HUDEP-2 (cell line): ENCODE results near the gene SLC9A7.

Experiments used
- DNase-seq, 76 experiments: peaks; one replicate each; lab custom pipeline; 2025; ENCODE audit not compliant: unreplicated experiment in 76 of 76; lab: John Stamatoyannopoulos, UW

Gene SLC9A7

GRCh38 chrX:46662188-46662958 is 96.5 kb downstream of the SLC9A7 start:
- peak in 5 of 76 experiments; percentile 0 to 25 (median 2) for DNase-seq

DNA sequence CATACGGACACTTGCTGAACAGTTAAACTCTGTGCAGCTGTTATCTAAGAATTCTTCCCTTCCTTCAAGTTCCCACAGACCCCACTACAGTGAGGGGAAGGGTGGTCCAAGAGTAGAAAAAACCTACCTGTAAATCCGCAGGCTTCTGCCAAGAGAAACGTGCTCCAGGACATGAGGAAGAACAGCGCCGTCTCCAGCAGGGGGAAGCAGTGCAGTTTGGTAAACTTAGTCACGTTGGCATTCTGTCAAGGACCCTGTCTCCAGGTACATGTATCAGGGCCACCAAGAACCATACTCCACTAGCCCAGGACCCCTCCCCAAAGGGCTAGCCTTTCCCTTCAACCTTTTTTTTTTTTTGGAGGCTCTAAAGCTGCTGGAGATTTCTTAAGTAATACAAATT is 105.4 kb downstream of the SLC9A7 start:
- peak in 3 of 76 experiments; percentile 0 for DNase-seq

DNA sequence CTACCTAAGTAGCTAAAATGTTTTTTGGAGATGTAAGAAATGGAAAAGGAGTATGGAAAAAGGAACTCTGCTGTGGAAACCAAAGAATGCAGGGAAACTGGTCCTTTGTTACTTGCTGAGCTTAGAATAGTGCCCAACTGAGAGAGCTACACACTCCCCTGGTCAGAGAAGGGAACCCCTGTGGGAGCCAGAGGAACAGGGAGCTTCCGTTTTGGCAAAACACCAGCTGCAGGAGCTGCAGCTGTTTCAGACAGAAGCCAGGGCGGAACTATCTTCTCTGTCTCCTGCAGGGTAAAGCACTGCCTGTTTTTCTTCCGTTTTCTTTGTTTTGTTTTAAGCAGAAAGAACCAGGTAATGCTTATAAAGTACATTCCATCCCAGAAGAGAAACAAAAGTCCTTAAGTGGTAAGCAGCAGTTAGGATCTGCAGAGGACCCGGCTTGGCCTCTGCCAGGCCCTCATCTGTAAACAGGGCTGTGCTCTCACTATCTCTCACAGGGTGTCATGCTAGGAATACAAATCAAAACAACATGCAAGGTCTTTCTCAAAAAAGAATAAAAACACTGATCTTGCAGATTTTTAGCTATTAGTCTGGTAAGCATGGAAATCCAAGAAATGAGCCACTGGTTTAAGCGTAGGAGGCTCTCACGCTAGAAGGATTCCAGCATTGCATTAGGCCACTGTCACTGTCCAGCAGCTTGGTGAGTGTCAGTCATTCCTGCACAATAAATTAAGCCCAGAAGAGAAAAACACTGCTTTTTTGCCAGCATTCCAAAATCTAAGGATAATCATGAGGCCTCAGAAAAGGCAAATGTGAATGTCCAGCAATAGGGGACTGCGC is 109.3 kb downstream of the SLC9A7 start:
- DNase-seq, result no peak

DNA sequence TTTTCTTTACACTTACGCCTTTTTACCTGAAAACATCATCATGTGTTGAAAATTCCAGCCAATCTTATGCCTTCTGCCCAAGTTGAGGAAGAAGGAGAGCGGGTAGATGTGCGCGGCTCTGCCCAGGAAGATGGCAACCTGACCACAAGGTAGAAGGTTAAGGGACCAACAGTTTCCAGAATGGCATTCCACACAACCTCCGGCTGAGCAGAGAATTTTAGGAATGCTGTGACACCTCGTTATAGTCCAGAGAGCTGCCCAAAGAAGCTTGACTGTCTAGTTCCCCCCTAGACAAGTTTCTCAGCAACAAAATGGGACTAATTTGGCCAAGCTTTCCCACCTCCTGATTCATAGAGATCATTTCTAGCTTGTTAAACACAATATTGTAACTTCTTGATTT is 110.3 kb downstream of the SLC9A7 start:
- DNase-seq, result no peak

- DNase-seq, result no peak
Measured at GRCh38 chrX:46647251-46647650, 111.7 kb downstream of the SLC9A7 start.

GRCh38 chrX:46645614-46646013 is 113.3 kb downstream of the SLC9A7 start:
- no peak for DNase-seq

- DNase-seq, result no peak
Measured at GRCh38 chrX:46643636-46644035, 115.3 kb downstream of the SLC9A7 start.

DNA sequence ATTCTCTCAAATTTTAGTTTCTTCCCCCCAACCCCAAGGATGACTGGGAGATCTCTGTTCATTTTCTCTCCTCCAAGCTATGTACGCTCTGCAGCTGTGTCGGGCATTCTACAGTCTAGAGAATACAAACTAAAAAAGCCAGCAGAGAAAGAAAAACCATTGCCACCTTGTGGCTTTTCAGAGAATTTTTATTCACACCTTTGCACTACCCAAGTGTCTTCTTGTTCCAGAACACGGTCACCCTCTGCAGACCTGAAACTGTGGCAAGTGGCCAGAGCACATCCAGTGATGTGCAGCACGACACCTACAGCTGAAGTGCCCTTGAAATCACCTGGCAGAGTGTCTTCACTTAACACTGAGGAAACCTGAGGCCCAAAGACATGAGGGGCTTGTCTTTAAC is 116.8 kb downstream of the SLC9A7 start:
- peak in 2 of 76 experiments; percentile 0 to 1 for DNase-seq

- peak in 9 of 76 experiments; percentile 0 to 13 (median 1) for DNase-seq
Measured at GRCh38 chrX:46637938-46638337, 121.0 kb downstream of the SLC9A7 start.

GRCh38 chrX:46636223-46636622 is 122.7 kb downstream of the SLC9A7 start:
- no peak for DNase-seq

DNA sequence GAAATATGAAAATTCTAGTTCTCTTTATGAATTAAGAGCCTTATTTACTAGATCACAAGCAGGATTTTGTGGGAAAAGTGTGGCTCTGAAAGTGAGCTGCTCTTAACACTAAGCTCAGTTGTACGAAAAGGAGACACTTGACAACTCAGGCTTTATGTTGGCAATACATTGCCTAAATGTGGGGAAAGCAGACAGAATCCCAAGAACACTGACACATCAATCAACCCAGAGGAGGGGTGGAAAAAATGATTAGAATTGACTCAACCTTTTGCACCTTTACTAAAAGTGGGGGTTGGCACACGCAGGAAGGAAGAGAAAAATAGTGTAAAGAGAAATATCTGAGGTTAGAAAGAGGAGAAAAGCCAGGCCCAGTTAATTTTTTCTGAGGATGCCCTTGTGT is 123.7 kb downstream of the SLC9A7 start:
- no peak for DNase-seq

DNA sequence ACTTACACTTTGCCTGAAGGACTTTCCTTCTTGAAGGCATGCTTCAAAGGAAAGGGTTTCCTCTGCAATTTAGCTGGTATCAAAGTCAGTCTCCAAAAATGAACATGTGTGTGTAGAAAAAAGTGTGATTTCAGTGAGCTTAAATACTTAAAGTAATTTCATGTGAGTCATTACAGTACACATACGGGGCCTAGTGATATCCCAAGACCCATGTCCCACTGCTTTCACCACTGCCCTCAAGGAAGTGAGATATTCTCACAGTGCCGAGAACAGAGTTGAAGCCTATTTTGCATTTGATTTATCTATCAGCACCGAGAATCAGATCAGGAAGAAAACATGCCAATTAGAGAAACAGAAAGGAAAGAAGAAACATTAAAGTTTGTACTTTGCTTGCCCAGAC is 124.3 kb downstream of the SLC9A7 start:
- DNase-seq, result no peak

DNA sequence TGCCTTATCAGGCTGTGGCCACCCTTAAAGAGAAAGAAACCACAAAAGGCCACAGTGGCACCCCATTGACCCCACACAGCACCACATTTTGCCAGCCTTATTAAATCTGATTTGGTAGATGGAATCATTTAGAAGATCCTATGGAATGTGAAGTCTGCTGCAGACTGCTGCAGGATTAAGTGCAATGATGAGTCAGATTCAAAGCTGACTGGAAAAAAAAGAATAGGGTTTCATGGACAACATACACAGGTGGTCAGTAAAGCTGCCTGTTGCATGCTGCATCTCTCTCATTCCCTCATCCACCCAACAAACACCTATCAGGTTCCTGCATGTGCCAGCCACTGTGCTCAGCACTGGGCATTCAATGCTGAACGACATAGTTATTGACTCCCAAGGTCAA is 128.8 kb downstream of the SLC9A7 start:
- DNase-seq, result no peak

- DNase-seq, result no peak
Measured at GRCh38 chrX:46628460-46629371, 130.2 kb downstream of the SLC9A7 start.

GRCh38 chrX:46627711-46628419 is 131.1 kb downstream of the SLC9A7 start:
- no peak for DNase-seq

- no peak for DNase-seq
Measured at GRCh38 chrX:46627062-46627461, 131.9 kb downstream of the SLC9A7 start.

- DNase-seq, result no peak
Measured at GRCh38 chrX:46626566-46626965, 132.4 kb downstream of the SLC9A7 start.

DNA sequence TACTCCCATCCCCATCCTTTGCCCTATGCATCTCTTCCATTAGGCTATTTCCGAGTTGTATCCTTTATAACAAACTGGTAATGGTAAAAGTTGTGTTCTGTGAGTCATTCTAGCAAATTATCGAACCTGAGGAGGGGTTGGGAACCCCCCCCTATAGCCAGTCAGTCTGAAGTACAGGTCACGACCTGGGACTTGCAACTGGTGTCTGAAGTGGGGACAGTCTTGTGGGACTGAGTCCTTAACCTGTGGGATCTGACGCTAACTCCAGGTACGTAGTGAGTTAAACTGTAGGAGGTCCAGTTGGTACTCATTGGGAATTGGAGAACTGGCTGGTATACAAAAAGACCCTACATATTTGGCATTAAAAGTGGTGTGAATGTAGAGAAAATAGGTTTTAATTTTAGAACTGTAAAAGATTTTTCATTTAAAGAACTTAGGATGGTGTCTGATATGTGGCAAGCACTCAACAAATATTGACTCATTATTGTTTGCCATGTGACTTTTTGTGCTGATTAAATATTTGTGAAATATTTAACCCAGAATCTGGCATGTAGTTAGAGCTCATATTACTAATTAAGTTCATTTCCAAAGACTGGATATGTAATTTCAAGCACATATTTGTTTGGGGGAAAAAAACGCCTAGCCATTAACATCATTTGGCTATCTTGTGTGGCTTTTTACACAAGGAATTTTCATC is 134.7 kb downstream of the SLC9A7 start:
- no peak for DNase-seq

DNA sequence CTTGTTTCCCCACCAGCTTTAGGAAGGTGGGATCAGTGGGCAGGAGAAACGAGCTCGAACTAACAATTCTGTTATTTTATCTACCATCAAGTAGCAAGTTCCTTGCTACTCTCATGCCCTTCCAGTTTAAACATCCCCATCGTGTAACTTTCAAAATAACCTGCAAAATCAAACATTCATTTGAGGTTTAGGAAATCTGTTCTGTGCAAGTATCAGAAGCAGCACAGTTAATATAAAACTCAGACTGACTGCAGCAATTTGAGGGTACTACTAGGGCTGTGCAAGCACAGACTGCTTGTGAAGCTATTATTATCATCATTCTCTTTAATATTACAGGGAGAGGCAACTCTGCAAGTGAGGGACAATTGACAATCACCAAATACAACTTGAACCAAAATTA is 137.3 kb downstream of the SLC9A7 start:
- no peak for DNase-seq

DNA sequence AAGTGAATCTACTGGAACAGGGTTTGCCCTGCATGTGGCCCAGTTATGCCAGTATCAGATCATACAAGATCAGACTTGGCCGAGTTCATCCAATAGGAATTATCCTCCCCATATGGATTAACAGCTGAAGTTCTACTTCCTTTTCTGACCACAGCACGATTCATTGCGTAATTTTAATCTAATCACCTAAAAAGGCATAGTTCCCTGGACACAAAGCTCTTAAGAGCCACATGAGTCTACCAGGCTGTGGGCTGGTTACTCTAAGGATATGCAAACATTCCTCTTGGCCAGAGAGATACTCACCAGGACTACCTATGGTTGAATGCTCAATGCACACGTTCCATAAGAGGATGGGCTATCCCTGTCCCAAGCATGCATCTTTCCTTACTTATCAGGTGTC is 138.4 kb downstream of the SLC9A7 start:
- no peak for DNase-seq
